Skin epidermis (tissue), 12 donors: ENCODE results near the gene ANGPTL7.
"Not testable (repeated sequence)": the region's sequence is repeated elsewhere in the genome, so short reads cannot be mapped to it uniquely, and the experiment has no call there.

Experiments
- H3K27ac ChIP-seq, 21 experiments: fragments of 200-600 bp; sonication (generic) in 11 of 21; one replicate each; pipeline ENCODE4 v1.5.0; 2020; ENCODE audit warnings: mild to moderate bottlenecking in 3 of 21, inconsistent platforms in 2 of 21, moderate library complexity in 2 of 21
- H3K4me3 ChIP-seq, 7 experiments: fragments of 200-600 bp; sonication (generic) in 2 of 7; one replicate each; pipeline ENCODE4 v1.5.0; 2020; ENCODE audit warnings: inconsistent platforms in 2 of 7, mild to moderate bottlenecking in 2 of 7, moderate library complexity in 1 of 7

ANGPTL7 gene, protein sequence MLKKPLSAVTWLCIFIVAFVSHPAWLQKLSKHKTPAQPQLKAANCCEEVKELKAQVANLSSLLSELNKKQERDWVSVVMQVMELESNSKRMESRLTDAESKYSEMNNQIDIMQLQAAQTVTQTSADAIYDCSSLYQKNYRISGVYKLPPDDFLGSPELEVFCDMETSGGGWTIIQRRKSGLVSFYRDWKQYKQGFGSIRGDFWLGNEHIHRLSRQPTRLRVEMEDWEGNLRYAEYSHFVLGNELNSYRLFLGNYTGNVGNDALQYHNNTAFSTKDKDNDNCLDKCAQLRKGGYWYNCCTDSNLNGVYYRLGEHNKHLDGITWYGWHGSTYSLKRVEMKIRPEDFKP

DNA sequence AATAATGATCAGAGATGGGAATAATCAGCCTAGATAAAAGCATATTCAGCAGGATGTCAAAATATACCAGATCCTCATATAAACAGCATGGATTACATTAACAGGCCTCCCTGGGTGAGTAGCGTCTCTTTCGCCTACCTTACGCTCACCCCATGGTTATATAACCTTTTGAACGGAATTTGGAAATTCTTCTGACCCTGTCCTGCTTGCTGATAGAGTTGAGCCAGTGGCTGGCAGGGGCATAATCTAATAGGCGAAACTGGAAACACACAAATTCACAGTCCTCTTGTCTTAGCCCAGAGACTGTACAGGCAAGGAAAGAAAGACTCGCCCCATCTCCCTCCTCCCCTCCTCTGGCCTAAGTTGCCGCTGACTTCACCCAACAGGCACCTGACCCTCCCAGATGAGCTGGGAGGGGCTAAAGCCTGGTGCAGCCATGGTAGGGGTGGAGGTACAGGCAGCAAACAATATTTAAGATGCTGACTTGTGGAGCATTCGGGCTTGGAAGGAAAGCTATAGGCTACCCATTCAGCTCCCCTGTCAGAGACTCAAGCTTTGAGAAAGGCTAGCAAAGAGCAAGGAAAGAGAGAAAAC is at the start of gene ANGPTL7:
Gene ANGPTL7 (plus strand): TSS at position 498 of the 594 bp plus-strand sequence. CDS start 225 bp downstream, outside the sequence.
- H3K4me3 ChIP-seq, result no peak within 1 kb of the TSS
- H3K27ac ChIP-seq, result peak within 1 kb of the TSS in 4 of 21 experiments; percentile 2 to 67 (median 20)

DNA sequence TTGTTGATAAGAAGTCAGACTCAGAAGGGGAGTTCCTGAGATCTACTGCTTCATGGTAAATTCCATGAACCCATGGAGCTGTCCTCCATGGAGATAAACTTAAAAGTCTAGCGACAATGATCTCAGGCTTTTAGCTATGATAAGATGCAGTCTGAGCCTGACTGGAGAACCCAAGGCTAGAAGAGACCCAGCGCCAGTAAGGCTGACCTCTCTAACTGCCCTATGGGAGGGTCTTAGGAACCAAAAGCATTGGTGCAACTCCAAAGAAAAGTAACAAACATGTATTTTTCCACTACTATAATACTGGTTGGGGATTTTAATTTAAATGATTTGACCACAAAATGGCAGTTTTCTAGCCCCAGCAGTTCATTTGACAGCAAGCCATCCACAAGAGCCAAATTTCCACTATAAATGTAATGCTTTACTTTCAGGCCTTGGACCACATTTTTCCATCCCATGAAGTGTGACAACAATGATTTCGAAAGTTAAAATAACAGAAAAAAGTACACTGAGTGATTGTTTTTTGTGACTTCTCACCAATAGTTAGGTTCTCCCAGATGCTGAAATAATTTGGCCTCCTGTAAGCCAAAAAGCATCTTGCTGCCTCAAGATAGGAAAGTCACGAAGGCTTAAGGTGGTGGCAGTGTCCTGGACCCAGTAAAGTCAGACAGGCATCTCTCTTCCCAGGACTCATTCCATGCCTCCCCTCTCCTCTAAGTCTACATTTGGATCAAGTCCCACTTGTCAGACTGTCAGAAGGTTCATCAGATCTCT is 46.4 kb upstream of the ANGPTL7 start:
- H3K27ac ChIP-seq, result no peak overlapping the region
- H3K4me3 ChIP-seq, result no peak overlapping the region

DNA sequence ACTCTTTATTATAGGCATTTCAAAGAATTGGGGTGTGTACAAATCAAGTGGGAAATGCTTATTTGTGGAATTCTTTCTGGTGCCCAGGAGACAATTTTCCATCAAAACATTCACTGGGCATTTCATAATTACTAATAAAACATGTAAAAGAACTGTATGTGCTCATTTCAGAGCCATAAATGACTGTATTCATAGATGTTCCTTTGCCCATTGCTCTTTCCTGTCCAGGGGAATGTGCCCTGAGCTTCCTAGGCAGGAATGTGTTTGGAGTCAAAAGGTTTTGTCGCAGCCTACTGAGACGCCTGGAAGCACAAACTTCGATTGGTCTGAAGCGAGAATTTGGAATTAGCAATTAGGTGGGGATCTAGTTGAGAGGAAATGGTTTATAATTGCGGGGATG is 45.8 kb upstream of the ANGPTL7 start:
- Histone ChIP-seq H3K27ac (no peak overlapping the region), H3K4me3 (no peak overlapping the region)

DNA sequence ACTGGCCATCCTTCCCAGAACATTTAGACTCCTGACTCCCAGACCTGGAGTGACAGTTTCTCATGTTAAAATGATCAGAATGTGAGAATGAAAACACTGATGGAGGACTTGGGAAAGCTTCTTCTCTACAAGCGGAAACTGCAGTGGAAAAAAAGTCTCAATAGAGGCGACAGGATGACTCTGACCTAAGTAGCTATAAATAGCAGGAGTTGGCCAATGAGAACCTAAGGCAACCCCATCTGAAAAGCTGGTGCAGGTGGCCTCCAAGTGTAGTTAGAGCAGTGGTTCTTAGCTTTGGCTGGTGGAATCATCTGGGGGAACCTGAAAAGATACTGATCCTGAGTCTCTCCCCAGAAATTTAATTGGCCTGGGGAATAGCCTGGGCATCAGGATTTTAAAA is 45.2 kb upstream of the ANGPTL7 start:
- no peak overlapping the region for H3K4me3 ChIP-seq
- no peak overlapping the region for H3K27ac ChIP-seq

DNA sequence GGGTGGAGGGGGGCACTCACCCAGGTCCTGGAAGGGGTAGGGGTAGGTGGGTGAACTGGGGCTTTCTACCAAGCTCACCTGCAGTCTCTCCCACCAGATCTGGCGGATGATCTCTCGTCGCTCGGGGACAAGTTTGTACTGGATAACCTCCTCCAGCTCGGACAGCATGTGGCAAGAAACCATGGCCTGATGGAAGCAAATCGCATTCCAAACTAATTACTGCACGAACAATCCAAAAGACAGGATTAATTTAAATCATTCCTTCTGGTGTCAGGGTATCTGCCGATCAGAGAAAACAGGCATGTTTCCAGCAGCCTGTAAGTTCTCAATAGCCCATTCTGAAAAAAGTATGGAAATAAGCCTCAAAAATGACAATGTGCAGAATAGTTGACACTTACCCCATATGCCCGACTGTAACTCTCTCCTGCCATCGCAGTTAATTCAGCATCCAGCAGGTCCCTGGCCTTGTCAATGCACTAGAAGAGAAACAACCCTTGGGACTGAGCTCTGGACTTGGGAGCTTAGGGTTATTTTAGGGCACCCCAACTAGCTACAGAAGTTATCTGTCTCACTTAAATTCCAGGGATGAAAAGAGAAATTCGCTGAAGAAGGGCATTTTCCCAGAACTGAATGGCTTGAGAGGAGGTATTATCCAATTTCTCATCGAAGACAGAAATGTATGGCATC is 44.4 kb upstream of the ANGPTL7 start:
- Histone ChIP-seq H3K4me3 (no peak overlapping the region), H3K27ac (no peak overlapping the region)

DNA sequence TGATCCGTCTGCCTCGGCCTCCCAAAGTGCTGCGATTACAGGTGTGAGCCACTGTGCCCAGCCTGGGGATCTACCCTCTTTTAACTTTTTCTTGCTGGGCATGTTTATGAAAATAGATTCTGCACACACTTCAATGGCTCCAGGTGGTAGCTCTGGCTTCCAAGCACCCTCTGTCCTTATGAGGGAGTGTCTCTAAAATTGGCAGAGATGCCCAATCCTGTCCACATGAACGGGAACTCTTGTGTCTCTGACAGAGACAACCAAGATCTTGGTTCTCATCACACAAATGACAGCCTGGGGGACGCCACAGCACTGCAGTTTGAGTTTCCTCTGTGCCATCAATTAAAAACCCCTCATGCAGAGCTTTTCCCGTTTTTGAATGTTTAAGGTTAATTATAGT is 43.4 kb upstream of the ANGPTL7 start:
- H3K4me3 ChIP-seq, result no peak overlapping the region
- no peak overlapping the region for H3K27ac ChIP-seq

DNA sequence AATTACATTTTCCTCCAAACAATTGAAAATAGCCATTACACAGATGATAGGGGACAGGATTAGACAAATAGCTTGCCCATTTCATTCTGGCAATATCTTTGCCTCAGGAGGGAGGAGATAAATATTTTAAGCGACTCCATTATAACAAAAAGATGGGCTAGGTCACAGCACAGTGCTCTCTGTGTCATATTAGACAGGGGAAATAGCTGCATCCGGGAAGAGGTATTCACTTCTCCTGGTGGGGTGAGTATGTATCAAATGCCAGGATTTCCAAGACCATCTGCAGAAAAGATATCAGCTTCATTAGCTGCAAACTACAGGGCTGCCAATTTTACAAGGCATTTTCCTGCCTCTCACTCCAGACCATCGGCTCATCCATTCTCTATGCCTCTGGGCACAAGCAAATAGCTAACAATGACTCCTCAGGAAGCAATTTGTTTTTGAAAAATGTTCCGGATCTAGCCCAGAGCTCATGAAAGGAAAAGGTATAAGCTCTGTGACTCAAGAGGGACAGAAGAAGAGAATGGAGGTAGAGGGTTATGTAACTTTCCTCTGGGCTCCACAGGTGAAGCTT is 41.9 kb upstream of the ANGPTL7 start:
- H3K27ac ChIP-seq, result no peak overlapping the region

DNA sequence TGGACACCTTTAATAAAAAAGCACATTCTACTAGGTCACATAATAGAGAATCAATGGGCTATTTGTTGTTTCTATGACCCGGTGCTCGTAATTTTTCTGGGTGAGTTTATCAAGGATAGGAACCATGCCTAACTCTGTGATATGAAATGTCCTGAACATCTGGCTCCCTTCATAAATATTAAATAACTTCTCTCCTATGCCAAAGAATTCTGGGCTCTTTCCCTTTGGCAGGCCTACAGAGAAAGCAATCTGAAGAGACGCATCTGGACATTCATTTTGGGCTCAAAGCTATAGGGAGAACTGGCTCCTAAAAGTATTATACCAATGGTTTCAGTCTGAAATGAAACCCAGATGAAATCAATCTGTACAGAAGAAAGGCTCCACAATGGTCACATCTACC is 38.8 kb upstream of the ANGPTL7 start:
- no peak overlapping the region for H3K4me3 ChIP-seq
- no peak overlapping the region for H3K27ac ChIP-seq

More for the DNA sequence above, 41.9 kb upstream of the ANGPTL7 start:
- no peak overlapping the region for H3K4me3 ChIP-seq

DNA sequence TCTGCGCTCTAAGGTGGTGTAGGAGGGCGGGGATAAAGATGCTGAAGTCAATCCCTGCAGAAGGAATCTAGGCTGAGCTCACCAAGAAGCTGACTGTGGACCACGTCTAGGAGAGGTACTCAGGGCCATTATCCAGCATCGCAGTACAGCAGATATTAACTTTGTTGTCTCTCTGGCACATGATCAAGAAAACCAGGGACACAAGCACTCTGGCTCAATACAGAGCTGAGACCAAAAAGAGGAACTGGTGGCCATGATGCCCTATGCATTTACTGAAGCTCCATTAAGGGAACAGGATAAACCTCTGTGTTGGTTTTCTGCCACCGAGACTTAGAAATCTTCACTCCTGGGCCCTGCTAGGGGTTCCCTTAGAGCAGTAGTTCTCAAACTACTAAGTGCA is 38.0 kb upstream of the ANGPTL7 start:
- Histone ChIP-seq H3K4me3 (no peak overlapping the region), H3K27ac (no peak overlapping the region)

DNA sequence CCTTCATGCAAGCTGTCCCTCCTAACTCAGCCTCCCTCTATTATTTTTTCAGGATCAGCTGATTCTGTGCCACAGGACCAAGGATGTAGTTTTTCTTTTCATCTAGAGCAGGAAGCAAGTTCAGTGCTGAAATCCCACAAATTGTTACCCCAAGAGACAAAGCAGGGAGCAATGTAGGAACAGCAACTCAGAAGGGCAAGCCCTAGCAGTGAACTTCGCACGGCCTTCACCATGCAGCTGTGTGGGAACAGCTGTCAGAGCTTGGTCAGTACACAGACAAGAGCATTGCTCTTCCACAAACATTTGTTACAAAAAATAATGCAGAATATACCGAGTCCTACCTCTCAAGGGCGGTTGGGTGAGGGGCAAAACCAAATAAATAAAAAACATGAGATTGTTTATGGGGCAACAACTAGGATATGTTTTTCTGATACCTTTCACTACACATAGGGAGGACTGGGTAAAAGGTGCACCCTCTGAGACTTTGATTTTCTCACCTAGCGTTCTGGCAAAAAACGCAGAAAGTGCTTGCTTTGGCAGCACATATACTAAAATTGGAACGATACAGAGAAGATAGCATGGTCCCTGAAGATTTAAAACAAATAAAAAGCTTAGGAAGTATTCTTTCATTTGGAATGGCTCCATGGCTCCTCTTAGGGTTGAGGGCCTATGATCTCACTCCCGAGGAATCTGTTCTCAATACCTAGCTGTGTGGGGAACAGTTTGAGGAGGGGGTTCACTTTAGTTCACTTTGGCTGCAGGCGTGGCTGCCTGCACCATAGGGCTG is 37.1 kb upstream of the ANGPTL7 start:
- no peak overlapping the region for H3K27ac ChIP-seq
- H3K4me3 ChIP-seq, result no peak overlapping the region

DNA sequence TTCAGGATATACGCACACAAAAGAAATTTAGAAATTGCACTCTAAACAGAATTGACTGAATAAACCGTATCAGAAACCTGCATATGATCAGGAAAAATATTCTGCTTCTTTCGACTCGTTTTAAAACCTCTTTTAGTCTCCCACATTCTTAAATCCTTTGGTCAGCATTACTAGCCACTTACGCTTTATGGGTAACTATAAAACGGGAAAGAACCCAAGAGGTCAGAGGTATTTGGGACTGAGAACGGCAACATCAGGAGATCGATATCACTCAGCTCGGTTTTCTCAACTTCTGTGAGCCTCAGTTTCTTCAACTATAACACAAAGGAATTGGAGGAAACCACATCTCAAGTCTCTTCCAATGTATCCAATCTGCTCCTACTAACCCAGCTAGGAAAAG is 36.4 kb upstream of the ANGPTL7 start:
- H3K4me3 ChIP-seq, result no peak overlapping the region
- H3K27ac ChIP-seq, result no peak overlapping the region

DNA sequence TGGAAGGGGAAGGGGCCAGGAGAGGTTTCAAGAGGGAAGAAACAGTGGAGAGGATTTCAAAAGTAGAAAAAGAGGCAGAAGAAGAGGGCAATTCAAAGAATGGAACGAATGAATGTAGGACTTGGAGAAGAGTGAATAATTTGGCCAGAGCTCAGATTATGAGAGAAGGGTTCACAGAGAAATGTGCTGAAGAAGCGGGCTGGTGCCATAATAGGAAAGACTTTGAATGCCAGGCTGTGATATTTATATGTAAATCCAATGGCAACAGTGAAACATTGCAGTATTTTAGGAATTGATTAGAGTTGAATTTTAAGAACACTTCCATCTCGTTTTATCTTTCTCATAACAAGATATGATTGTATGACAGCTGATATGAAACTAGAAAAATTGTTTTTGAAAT is 36.0 kb upstream of the ANGPTL7 start:
- Histone ChIP-seq H3K27ac (no peak overlapping the region), H3K4me3 (no peak overlapping the region)

DNA sequence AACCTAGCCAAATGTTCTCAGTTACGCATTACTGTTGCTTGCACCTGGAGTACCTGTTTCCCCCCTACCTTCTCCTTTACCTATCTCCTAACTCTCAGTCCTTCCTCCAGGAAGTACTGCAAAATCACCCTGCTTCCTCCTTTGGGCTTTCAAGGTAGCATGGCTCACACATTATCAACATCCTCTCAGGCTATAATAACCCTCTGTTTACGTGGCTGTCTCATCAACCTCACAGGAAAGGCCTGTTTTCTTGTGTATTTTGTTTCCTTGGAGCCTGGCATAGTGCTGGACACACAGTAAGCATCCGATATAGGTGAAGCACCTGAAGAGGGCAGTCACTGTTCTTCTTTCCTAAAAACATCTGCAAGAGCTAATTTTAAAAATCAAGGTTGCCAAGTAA is 32.7 kb upstream of the ANGPTL7 start:
- Histone ChIP-seq H3K27ac (peak overlapping the region in 8 of 21 experiments; percentile 0 to 78 (median 34)), H3K4me3 (no peak overlapping the region)

DNA sequence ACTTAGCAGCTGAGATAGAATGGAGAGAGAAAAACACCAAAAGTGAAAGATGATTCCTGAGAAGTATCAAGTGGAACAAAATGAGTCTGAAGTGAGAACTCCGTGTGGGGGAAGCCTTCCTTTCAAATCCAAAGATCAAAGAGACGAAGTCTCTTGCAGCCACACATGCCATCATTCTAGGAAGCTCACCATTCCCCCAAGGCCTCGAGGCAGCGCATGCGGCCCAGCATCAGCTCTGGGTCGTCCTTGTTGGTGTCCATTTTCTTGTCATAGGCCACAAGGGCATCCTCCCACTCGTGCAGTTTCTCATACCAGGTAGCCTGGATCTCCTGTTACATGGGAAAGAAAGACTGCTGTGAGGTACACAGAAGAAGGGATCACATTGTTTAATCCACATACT is 32.2 kb upstream of the ANGPTL7 start:
- no peak overlapping the region for H3K4me3 ChIP-seq
- peak overlapping the region in 10 of 21 experiments; percentile 0 to 78 (median 38) for H3K27ac ChIP-seq

DNA sequence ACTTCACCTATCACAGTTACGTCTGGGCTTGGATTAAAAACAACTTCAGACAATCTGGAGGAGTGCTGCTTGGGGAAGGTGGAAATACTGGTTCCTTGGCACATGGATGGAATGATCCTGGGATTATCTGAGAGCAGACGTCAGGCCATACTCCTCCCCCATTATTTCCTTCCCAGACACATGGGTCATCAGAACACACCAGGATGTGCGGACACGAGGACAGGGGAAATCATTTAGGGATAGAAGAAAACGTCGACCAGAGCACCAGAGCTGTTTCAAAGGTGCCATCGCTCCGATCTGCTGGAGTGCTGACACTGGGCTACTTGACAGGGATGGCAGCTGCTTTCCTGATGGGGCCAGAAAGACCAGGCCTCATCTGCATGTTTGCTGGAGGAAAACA is 31.8 kb upstream of the ANGPTL7 start:
- peak overlapping the region in 11 of 21 experiments; percentile 0 to 78 (median 45) for H3K27ac ChIP-seq
- no peak overlapping the region for H3K4me3 ChIP-seq

DNA sequence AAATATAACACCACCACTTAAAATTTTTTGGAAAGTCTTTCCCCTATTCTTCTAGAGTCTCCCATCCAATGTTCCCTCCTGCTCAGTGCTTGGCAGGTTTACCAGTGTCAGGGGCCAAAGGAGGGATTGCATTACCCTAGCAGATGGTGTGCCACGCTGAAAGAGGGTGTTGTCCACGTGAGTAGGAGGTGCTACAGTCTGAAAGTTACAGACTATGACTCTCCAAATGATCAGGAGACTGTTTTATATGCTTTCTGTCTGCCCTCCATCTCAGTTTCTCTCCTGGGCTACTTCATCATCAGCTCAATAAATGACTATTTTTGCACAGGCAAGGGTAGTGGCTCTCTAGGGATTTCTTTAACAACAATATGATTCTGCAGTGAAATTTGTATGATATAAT is 31.3 kb upstream of the ANGPTL7 start:
- H3K27ac ChIP-seq, result peak overlapping the region in 16 of 21 experiments; percentile 0 to 78 (median 51)
- H3K4me3 ChIP-seq, result no peak overlapping the region

DNA sequence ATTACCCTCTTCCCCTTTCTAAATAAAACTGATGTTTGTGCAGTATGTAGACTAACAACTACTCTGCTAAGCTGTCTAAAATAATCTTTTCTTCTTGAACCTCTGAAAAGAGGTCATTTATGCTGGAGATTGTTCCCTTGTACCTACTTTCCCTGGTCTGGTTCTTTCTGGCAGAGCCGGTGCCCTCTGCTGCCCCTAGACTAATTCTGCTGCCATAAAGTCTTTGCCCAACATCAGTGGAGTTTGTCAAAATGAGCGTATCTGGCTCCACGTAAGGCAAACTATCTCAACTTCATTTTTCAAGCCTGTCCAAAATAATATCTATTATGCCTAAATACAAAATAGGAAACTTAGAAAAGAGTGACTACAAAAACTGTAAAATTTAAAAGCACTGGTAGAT is 30.9 kb upstream of the ANGPTL7 start:
- peak overlapping the region in 15 of 21 experiments; percentile 9 to 78 (median 52) for H3K27ac ChIP-seq

DNA sequence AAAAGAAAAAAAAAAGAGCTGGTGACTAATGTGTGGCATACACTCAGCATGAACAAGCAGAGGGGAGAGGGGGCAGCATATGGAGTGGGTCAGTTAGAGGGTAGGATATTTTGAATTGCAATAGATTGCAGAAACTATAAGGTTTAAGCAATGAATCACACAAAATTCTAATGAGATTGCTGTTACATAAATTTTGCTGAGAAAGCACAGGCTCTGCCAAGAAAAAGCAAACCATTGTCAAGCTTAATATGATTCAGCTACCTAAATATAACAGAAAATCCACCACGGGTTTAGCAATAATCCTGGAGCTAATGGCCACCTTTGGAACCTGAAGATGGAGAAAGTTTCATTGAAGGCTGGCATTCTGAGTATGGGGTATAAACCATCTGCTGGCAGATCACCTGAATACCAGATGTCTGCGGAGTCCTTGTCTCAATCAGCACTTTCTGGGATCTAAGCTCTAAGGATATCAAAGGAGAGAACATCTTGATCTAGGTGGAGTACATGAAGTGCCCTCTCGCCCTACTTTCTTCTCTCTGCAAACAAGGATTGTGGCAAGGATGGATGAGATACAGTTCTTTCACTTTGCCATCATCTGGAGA is 30.3 kb upstream of the ANGPTL7 start:
- no peak overlapping the region for H3K4me3 ChIP-seq
- H3K27ac ChIP-seq, result peak overlapping the region in 11 of 21 experiments; percentile 3 to 78 (median 40)

More for the DNA sequence above, 30.9 kb upstream of the ANGPTL7 start:
- no peak overlapping the region for H3K4me3 ChIP-seq

DNA sequence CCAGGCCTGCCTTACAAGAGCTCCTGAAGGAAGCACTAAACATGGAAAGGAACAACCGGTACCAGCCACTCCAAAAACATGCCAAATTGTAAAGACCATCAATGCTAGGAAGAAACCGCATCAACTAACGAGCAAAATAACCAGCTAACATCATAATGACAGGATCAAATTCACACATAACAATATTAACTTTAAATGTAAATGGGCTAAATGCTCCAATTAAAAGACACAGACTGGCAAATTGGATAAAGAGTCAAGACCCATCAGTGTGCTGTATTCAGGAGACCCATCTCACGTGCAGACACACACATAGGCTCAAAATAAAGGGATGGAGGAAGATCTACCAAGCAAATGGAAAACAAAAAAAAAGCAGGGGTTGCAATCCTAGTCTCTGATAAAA is 26.4 kb upstream of the ANGPTL7 start:
- H3K27ac ChIP-seq, result not testable (repeated sequence)

More for the DNA sequence above, 26.4 kb upstream of the ANGPTL7 start:
- not testable (repeated sequence) for H3K4me3 ChIP-seq
